H9 (cell line): ENCODE results near the gene CHRNG. TPM values are rescaled to one million over a fixed set of nuclear protein-coding genes. Genes with fewer than 3 reads are reported as not detected.

Experiments used
- DNase-seq: peaks from one replicate; pipeline ENCODE4 v3.0.0-alpha.2; 2017
- H2AFZ ChIP-seq: one replicate; pipeline ENCODE4 v1.6.1; 2013; ENCODE audit warnings: mild to moderate bottlenecking, low read length, control low read depth, moderate library complexity
- H2AK5ac ChIP-seq: 2 replicates; pipeline ENCODE4 v1.6.1; 2013; ENCODE audit warnings: low read length, control low read depth, mixed read lengths; ENCODE audit not compliant: insufficient read length
- H2BK120ac ChIP-seq: one replicate; pipeline ENCODE4 v1.6.1; 2013; ENCODE audit warnings: low read depth, mild to moderate bottlenecking, low read length, control low read depth, inconsistent platforms; ENCODE audit not compliant: poor library complexity, severe bottlenecking
- H2BK12ac ChIP-seq: 2 replicates; pipeline ENCODE4 v1.6.1; 2013; ENCODE audit warnings: low read length, control low read depth, mixed read lengths, low read depth; ENCODE audit not compliant: insufficient read length
- H2BK15ac ChIP-seq: 2 replicates; pipeline ENCODE4 v1.6.1; 2013; ENCODE audit warnings: low read depth, low read length, control low read depth
- H2BK20ac ChIP-seq: one replicate; pipeline ENCODE4 v1.6.1; 2013; ENCODE audit warnings: low read depth, mild to moderate bottlenecking, low read length, control low read depth, inconsistent platforms; ENCODE audit not compliant: poor library complexity, severe bottlenecking
- H2BK5ac ChIP-seq: 2 replicates; pipeline ENCODE4 v1.6.1; 2013; ENCODE audit warnings: low read length, control low read depth, mixed read lengths; ENCODE audit not compliant: insufficient read length
- H3K14ac ChIP-seq: 2 replicates; pipeline ENCODE4 v1.6.1; 2013; ENCODE audit warnings: low read length, control low read depth; ENCODE audit not compliant: insufficient read depth
- H3K18ac ChIP-seq: 2 replicates; pipeline ENCODE4 v1.6.1; 2013; ENCODE audit warnings: low read depth, mild to moderate bottlenecking, mixed read lengths, low read length, control low read depth; ENCODE audit not compliant: insufficient read length
- H3K23ac ChIP-seq: 2 replicates; pipeline ENCODE4 v1.6.1; 2013; ENCODE audit warnings: low read length, control low read depth, mixed read lengths, low read depth; ENCODE audit not compliant: insufficient read length
- H3K23me2 ChIP-seq: 2 replicates; pipeline ENCODE4 v1.6.1; 2013; ENCODE audit warnings: low read depth, mild to moderate bottlenecking, mixed read lengths, low read length, control low read depth; ENCODE audit not compliant: insufficient read length, poor library complexity, severe bottlenecking
- H3K27ac ChIP-seq: 2 replicates; pipeline ENCODE4 v1.5.1; 2013; ENCODE audit warnings: low read length, control low read depth, mixed read lengths, low read depth; ENCODE audit not compliant: insufficient read length
- H3K27me3 ChIP-seq: 2 replicates; pipeline ENCODE4 v1.6.1; 2013; ENCODE audit warnings: low read length, control low read depth, inconsistent platforms; ENCODE audit not compliant: insufficient read depth
- H3K4ac ChIP-seq: 2 replicates; pipeline ENCODE4 v1.6.1; 2013; ENCODE audit warnings: low read depth, mild to moderate bottlenecking, control low read depth, inconsistent platforms, low read length, moderate library complexity
- H3K4me1 ChIP-seq: 2 replicates; pipeline ENCODE4 v1.6.1; 2013; ENCODE audit warnings: low read length, control low read depth, inconsistent platforms; ENCODE audit not compliant: insufficient read depth
- H3K4me2 ChIP-seq: 2 replicates; pipeline ENCODE4 v1.6.1; 2013; ENCODE audit warnings: low read length, control low read depth, mixed read lengths; ENCODE audit not compliant: insufficient read length, insufficient read depth
- H3K56ac ChIP-seq: 2 replicates; pipeline ENCODE4 v1.6.1; 2013; ENCODE audit warnings: low read depth, mild to moderate bottlenecking, mixed read lengths, low read length, control low read depth; ENCODE audit not compliant: insufficient read length
- H3K79me1 ChIP-seq: 2 replicates; pipeline ENCODE4 v1.6.1; 2013; ENCODE audit warnings: low read depth, mild to moderate bottlenecking, moderate library complexity, low read length, control low read depth, inconsistent platforms; ENCODE audit not compliant: insufficient read depth, poor library complexity, severe bottlenecking
- H3K79me2 ChIP-seq: 2 replicates; pipeline ENCODE4 v1.6.1; 2013; ENCODE audit warnings: low read length, control low read depth, inconsistent platforms; ENCODE audit not compliant: insufficient read depth
- H3K9ac ChIP-seq: 2 replicates; pipeline ENCODE4 v1.6.1; 2013; ENCODE audit warnings: low read length, control low read depth, mixed read lengths; ENCODE audit not compliant: insufficient read length; ENCODE audit errors: extremely low read depth
- H3K9me3 ChIP-seq: one replicate; pipeline ENCODE4 v1.6.1; 2013; ENCODE audit warnings: low read depth, low read length, inconsistent platforms; ENCODE audit not compliant: control insufficient read depth
- H3T11ph ChIP-seq: one replicate; pipeline ENCODE4 v1.6.1; 2013; ENCODE audit warnings: mild to moderate bottlenecking, low read length, control low read depth, inconsistent platforms
- H4K20me1 ChIP-seq: one replicate; pipeline ENCODE4 v1.6.1; 2013; ENCODE audit not compliant: control insufficient read depth, insufficient read length, insufficient read depth
- H4K5ac ChIP-seq: 2 replicates; pipeline ENCODE4 v1.6.1; 2013; ENCODE audit warnings: low read depth, mild to moderate bottlenecking, mixed read lengths, low read length, control low read depth; ENCODE audit not compliant: insufficient read length
- H4K8ac ChIP-seq: replicated peaks from 2 replicates; pipeline ENCODE4 v1.6.1; 2013; ENCODE audit warnings: low read length, control low read depth, mixed read lengths, low read depth; ENCODE audit not compliant: insufficient read length
- H4K91ac ChIP-seq: 2 replicates; pipeline ENCODE4 v1.6.1; 2013; ENCODE audit warnings: low read depth, mild to moderate bottlenecking, moderate library complexity, mixed read lengths, low read length, control low read depth; ENCODE audit not compliant: insufficient read length
- H3K27ac Mint-ChIP-seq, 3 experiments: 2 replicates in 2 of 3; 3 replicates in 1 of 3; pipeline ENCODE4 v1.8.0; 2020 to 2021; ENCODE audit warnings: mixed read lengths in 3 of 3, mild to moderate bottlenecking in 1 of 3, moderate library complexity in 1 of 3
- H3K27me3 Mint-ChIP-seq: 2 replicates; pipeline ENCODE4 v1.8.0; 2021; ENCODE audit warnings: low read depth, mild to moderate bottlenecking, moderate library complexity, mixed read lengths
- H3K36me3 Mint-ChIP-seq, 3 experiments: 2 replicates in 2 of 3; 3 replicates in 1 of 3; pipeline ENCODE4 v1.8.0; 2020 to 2021; ENCODE audit warnings: low read depth in 3 of 3, mixed read lengths in 3 of 3; ENCODE audit not compliant: insufficient read depth in 1 of 3
- H3K4me1 Mint-ChIP-seq, 2 experiments: 2 replicates each; pipeline ENCODE4 v1.8.0; 2020; ENCODE audit warnings: mixed read lengths in 2 of 2
- H3K4me3 Mint-ChIP-seq, 2 experiments: 2 replicates in 1 of 2; 3 replicates in 1 of 2; pipeline ENCODE4 v1.8.0; 2020 to 2021; ENCODE audit warnings: mild to moderate bottlenecking in 2 of 2, mixed read lengths in 2 of 2, moderate library complexity in 1 of 2
- H3K9me3 Mint-ChIP-seq, 2 experiments: 2 replicates in 1 of 2; 3 replicates in 1 of 2; pipeline ENCODE4 v1.8.0; 2020; ENCODE audit warnings: mild to moderate bottlenecking in 2 of 2, mixed read lengths in 2 of 2, moderate library complexity in 1 of 2
- WGBS: extraction: QIAGEN DNeasy Blood & Tissue Kit; methylation state at CpG from one replicate; pipeline ENCODE4 v1.1.7; 2013; ENCODE audit warnings: missing lambda C conversion rate, low lambda C conversion rate, mixed read lengths; ENCODE audit not compliant: insufficient read length; ENCODE audit errors: extremely low coverage; 5-methylcytosine and 5-hydroxymethylcytosine counted together
- total RNA-seq: library from RNA; stranded (reverse); gene quantifications from 2 replicates; pipeline ENCODE4 v1.2.1, GENCODE V29; 2021
- TF ChIP-seq, protein P1 (sequence below): fragments of 200-600 bp; sonication (generic); conservative IDR thresholded peaks from 3 replicates; pipeline ENCODE4 v1.8.0; 2021; ENCODE audit warnings: antibody characterized with exemption, mild to moderate bottlenecking

The CHRNG gene
- total RNA-seq, 1 experiment from 2014 or later = not detected

GRCh38 chr2:232588680-232589585 lies 49.4 kb downstream of the CHRNG start:
- Mint-ChIP-seq H3K36me3 (peaks cover 7 to 14% (median 11%) of the 10 kb centered on the region in 3 experiments; a peak in 6 of 7 replicates), H3K27me3 (peaks cover 3% of the 10 kb centered on the region; the same call in 1 of the 2 replicates), H3K27ac (peak overlapping the region in 1 of 3 experiments; percentile 55; a peak in 2 of 7 replicates), H3K4me3 (no peak overlapping the region; a peak in 1 of 5 replicates), H3K4me1 (peaks cover 28 to 33% of the 10 kb centered on the region in 2 experiments), H3K9me3 (peaks cover 0 to 12% of the 10 kb centered on the region in 2 experiments; a peak in 3 of 5 replicates)
- H3K27ac ChIP-seq = no peak overlapping the region
- no peak overlapping the region for H2BK120ac ChIP-seq
- H4K5ac ChIP-seq = no peak overlapping the region
- DNase-seq = no peak
- no peak overlapping the region for H2AFZ ChIP-seq
- H2BK5ac ChIP-seq = no peak overlapping the region
- no peak overlapping the region for H3T11ph ChIP-seq
- H3K4me2 ChIP-seq = no peak overlapping the region
- H3K9ac ChIP-seq = no peak overlapping the region
- no peak overlapping the region for H2BK12ac ChIP-seq
- no peaks in the 10 kb centered on the region for H3K27me3 ChIP-seq
- no peak overlapping the region for H3K23ac ChIP-seq
- H3K9me3 ChIP-seq = no peaks in the 10 kb centered on the region
- TF ChIP-seq, protein P1, sequence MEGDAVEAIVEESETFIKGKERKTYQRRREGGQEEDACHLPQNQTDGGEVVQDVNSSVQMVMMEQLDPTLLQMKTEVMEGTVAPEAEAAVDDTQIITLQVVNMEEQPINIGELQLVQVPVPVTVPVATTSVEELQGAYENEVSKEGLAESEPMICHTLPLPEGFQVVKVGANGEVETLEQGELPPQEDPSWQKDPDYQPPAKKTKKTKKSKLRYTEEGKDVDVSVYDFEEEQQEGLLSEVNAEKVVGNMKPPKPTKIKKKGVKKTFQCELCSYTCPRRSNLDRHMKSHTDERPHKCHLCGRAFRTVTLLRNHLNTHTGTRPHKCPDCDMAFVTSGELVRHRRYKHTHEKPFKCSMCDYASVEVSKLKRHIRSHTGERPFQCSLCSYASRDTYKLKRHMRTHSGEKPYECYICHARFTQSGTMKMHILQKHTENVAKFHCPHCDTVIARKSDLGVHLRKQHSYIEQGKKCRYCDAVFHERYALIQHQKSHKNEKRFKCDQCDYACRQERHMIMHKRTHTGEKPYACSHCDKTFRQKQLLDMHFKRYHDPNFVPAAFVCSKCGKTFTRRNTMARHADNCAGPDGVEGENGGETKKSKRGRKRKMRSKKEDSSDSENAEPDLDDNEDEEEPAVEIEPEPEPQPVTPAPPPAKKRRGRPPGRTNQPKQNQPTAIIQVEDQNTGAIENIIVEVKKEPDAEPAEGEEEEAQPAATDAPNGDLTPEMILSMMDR = no peak
- H3K14ac ChIP-seq = no peak overlapping the region
- WGBS = no CpG with 5 or more reads among the region's 18 CpGs
- no peak overlapping the region for H3K18ac ChIP-seq
- H4K8ac ChIP-seq = no peak overlapping the region
- H4K91ac ChIP-seq = no peak overlapping the region
- no peak overlapping the region for H3K4ac ChIP-seq
- H2AK5ac ChIP-seq = no peak overlapping the region
- no peaks in the 10 kb centered on the region for H3K79me1 ChIP-seq
- no peaks in the 10 kb centered on the region for H3K23me2 ChIP-seq
- H2BK20ac ChIP-seq = no peak overlapping the region
- no peak overlapping the region for H3K56ac ChIP-seq
- H4K20me1 ChIP-seq = no peaks in the 10 kb centered on the region
- H3K79me2 ChIP-seq = no peaks in the 10 kb centered on the region
- H3K4me1 ChIP-seq = no peaks in the 10 kb centered on the region
- no peak overlapping the region for H2BK15ac ChIP-seq
